Adrenal gland (tissue), 5 donors: ENCODE data around the gene TSPEAR.

ENCODE experiments used
- CTCF ChIP-seq, 6 experiments: fragments of 450-650 bp in 4 of 6; fragments of 200-600 bp in 2 of 6; sonication (generic) in 1 of 6; IDR thresholded peaks; 1 replicate in 5 of 6; 2 replicates in 1 of 6; pipeline versions ENCODE4 v1.5.1 to v1.8.0; 2016 to 2021; ENCODE audit warnings: antibody characterized with exemption in 6 of 6, mild to moderate bottlenecking in 2 of 6, moderate library complexity in 1 of 6
- POLR2A ChIP-seq, 2 donors: fragments of 450-650 bp; IDR thresholded peaks; one replicate each; pipeline ENCODE4 v1.6.1; 2017; ENCODE audit warnings: antibody characterized with exemption in 2 of 2, mild to moderate bottlenecking in 2 of 2, moderate library complexity in 1 of 2
- donor health status: DM: no; HTN: no; CAD: no.

GRCh38 chr21:44714905-44715304, 3.5 kb upstream of the TSPEAR start:
- TF ChIP-seq CTCF (IDR thresholded peaks at IDR 0.05) (no peak), POLR2A (IDR thresholded peaks at IDR 0.05) (no peak)
